Endothelial cell of umbilical vein (primary cell): ENCODE data around the gene TTC31.

Experiments
- CTCF ChIP-seq, 2 donors: IDR thresholded peaks; 1 replicate in 1 of 2; 2 replicates in 1 of 2; pipeline ENCODE4 v1.5.1; 2011; ENCODE audit warnings: low read length in 2 of 2, mild to moderate bottlenecking in 2 of 2, moderate library complexity in 2 of 2, control low read depth in 1 of 2, inconsistent platforms in 1 of 2, low read depth in 1 of 2; ENCODE audit not compliant: insufficient read depth in 1 of 2; ENCODE audit errors: extremely low read depth in 1 of 2
- EZH2 ChIP-seq: IDR thresholded peaks from 2 replicates; pipeline ENCODE4 v1.6.1; 2012; ENCODE audit warnings: borderline replicate concordance, low read depth, mild to moderate bottlenecking, moderate library complexity, low read length, inconsistent platforms; ENCODE audit not compliant: severe bottlenecking
- JUN ChIP-seq: IDR thresholded peaks from 2 replicates; pipeline ENCODE4 v1.6.1; 2011; ENCODE audit warnings: borderline replicate concordance, low read depth; ENCODE audit not compliant: insufficient read length, insufficient read depth
- MAX ChIP-seq: IDR thresholded peaks from 2 replicates; pipeline ENCODE4 v1.6.1; 2011; ENCODE audit not compliant: insufficient read depth, insufficient read length
- MYC ChIP-seq: IDR thresholded peaks from one replicate; pipeline ENCODE4 v1.6.1; 2011; ENCODE audit warnings: mild to moderate bottlenecking, low read depth, low read length
- POLR2A ChIP-seq: IDR thresholded peaks from 2 replicates; pipeline ENCODE4 v1.6.1; 2012; ENCODE audit warnings: low read depth, mild to moderate bottlenecking, control low read depth, low read length
- POLR2AphosphoS5 ChIP-seq: IDR thresholded peaks from 2 replicates; pipeline ENCODE4 v1.6.1; 2012; ENCODE audit warnings: low read depth, mild to moderate bottlenecking, control low read depth, low read length, moderate library complexity; ENCODE audit not compliant: insufficient read depth

- TF ChIP-seq EZH2 (no peak), CTCF (IDR thresholded peaks at IDR 0.05; ENCODE audit: extremely low read depth in 1 of 2, insufficient read depth in 1 of 2, low read depth in 1 of 2, low read length in 2 of 2) (no peak), POLR2A (no peak), JUN (no peak), POLR2AphosphoS5 (no peak), MYC (no peak), MAX (no peak)
These were observed 12.6 kb downstream of the TTC31 start for GRCh38 chr2:74495440-74495839.
